Measurements from ENCODE around the gene ATG14. TPM values are rescaled to one million over a fixed set of nuclear protein-coding genes. Genes with fewer than 3 reads are reported as not detected.

The ATG14 gene
- total and polyA plus RNA-seq, 2 of the 13 experiments (the other 11 are each of a cell fraction or from before 2014, with no cell fraction given), result 7.2 to 9.1 TPM

DNA sequence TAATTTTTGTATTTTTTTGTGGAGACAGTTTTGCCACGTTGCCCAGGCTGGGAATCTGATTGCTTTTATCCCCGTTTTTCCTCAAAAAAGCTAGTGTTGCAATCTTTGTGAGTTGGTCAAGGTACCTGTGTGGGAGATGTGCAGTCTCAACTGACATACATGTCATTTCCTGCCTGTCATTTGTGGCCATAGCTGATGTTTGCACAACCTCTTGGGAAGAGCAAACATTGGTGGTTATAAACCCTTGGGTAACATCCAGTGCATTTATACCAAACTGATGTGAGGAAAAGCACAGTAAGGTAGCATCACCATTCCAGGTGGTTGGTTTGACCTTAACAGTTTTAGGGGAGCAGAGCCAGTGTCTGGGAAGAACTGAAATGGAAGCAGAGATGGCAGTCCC, 54.7 kb downstream of the ATG14 start (continued):
- TF ChIP-seq, protein P1, sequence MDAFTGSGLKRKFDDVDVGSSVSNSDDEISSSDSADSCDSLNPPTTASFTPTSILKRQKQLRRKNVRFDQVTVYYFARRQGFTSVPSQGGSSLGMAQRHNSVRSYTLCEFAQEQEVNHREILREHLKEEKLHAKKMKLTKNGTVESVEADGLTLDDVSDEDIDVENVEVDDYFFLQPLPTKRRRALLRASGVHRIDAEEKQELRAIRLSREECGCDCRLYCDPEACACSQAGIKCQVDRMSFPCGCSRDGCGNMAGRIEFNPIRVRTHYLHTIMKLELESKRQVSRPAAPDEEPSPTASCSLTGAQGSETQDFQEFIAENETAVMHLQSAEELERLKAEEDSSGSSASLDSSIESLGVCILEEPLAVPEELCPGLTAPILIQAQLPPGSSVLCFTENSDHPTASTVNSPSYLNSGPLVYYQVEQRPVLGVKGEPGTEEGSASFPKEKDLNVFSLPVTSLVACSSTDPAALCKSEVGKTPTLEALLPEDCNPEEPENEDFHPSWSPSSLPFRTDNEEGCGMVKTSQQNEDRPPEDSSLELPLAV (CRISPR knock-in tag; conservative IDR thresholded peaks at IDR 0.05; ENCODE audit: low read depth), result no peak
- TF ChIP-seq ZSCAN21 (CRISPR knock-in tag; IDR thresholded peaks at IDR 0.05; ENCODE audit: borderline replicate concordance) (no peak), MAZ (IDR thresholded peaks at IDR 0.05; ENCODE audit: borderline replicate concordance, low read depth, low read length) (no peak), MAZ (CRISPR knock-in tag; IDR thresholded peaks at IDR 0.05; ENCODE audit: low read depth) (no peak), ZNF136 (CRISPR knock-in tag; IDR thresholded peaks at IDR 0.05; ENCODE audit: low read depth) (no peak), ZNF549 (CRISPR knock-in tag; IDR thresholded peaks at IDR 0.05) (no peak), ZNF546 (CRISPR knock-in tag; conservative IDR thresholded peaks at IDR 0.05) (no peak), NR1H2 (CRISPR knock-in tag; IDR thresholded peaks at IDR 0.05; ENCODE audit: borderline replicate concordance, low read depth) (no peak), MED13 (CRISPR knock-in tag; IDR thresholded peaks at IDR 0.05) (no peak), ELF4 (CRISPR knock-in tag; IDR thresholded peaks at IDR 0.05; ENCODE audit: borderline replicate concordance) (no peak), NCOA2 (CRISPR knock-in tag; IDR thresholded peaks at IDR 0.05) (no peak), MEF2D (CRISPR knock-in tag; IDR thresholded peaks at IDR 0.05) (no peak), ZNF224 (CRISPR knock-in tag; IDR thresholded peaks at IDR 0.05) (no peak), ELF1 (CRISPR knock-in tag; IDR thresholded peaks at IDR 0.05) (no peak), ETV5 (CRISPR knock-in tag; IDR thresholded peaks at IDR 0.05; ENCODE audit: borderline replicate concordance) (no peak; the same call in 1 of the 2 replicates), ZNF761 (CRISPR knock-in tag; conservative IDR thresholded peaks at IDR 0.05) (no peak), XRCC5 (optimal IDR thresholded peaks at IDR 0.05; ENCODE audit: low read length) (no peak), TOE1 (CRISPR knock-in tag; IDR thresholded peaks at IDR 0.05) (no peak), ZNF777 (CRISPR knock-in tag; IDR thresholded peaks at IDR 0.05) (no peak), CEBPB (IDR thresholded peaks at IDR 0.05; ENCODE audit: borderline replicate concordance, low read depth, low read length) (peak; percentile 87), ZNF660 (CRISPR knock-in tag; IDR thresholded peaks at IDR 0.05; ENCODE audit: borderline replicate concordance, low read depth) (no peak)
- TF ChIP-seq, protein P2, sequence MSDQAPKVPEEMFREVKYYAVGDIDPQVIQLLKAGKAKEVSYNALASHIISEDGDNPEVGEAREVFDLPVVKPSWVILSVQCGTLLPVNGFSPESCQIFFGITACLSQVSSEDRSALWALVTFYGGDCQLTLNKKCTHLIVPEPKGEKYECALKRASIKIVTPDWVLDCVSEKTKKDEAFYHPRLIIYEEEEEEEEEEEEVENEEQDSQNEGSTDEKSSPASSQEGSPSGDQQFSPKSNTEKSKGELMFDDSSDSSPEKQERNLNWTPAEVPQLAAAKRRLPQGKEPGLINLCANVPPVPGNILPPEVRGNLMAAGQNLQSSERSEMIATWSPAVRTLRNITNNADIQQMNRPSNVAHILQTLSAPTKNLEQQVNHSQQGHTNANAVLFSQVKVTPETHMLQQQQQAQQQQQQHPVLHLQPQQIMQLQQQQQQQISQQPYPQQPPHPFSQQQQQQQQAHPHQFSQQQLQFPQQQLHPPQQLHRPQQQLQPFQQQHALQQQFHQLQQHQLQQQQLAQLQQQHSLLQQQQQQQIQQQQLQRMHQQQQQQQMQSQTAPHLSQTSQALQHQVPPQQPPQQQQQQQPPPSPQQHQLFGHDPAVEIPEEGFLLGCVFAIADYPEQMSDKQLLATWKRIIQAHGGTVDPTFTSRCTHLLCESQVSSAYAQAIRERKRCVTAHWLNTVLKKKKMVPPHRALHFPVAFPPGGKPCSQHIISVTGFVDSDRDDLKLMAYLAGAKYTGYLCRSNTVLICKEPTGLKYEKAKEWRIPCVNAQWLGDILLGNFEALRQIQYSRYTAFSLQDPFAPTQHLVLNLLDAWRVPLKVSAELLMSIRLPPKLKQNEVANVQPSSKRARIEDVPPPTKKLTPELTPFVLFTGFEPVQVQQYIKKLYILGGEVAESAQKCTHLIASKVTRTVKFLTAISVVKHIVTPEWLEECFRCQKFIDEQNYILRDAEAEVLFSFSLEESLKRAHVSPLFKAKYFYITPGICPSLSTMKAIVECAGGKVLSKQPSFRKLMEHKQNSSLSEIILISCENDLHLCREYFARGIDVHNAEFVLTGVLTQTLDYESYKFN (CRISPR knock-in tag; conservative IDR thresholded peaks at IDR 0.05), result peak; percentile 26; the same call in 1 of the 2 replicates
- TF ChIP-seq, protein P3, sequence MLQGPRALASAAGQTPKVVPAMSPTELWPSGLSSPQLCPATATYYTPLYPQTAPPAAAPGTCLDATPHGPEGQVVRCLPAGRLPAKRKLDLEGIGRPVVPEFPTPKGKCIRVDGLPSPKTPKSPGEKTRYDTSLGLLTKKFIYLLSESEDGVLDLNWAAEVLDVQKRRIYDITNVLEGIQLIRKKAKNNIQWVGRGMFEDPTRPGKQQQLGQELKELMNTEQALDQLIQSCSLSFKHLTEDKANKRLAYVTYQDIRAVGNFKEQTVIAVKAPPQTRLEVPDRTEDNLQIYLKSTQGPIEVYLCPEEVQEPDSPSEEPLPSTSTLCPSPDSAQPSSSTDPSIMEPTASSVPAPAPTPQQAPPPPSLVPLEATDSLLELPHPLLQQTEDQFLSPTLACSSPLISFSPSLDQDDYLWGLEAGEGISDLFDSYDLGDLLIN (CRISPR knock-in tag; IDR thresholded peaks at IDR 0.05; ENCODE audit: borderline replicate concordance), result no peak
- TF ChIP-seq, protein P4, sequence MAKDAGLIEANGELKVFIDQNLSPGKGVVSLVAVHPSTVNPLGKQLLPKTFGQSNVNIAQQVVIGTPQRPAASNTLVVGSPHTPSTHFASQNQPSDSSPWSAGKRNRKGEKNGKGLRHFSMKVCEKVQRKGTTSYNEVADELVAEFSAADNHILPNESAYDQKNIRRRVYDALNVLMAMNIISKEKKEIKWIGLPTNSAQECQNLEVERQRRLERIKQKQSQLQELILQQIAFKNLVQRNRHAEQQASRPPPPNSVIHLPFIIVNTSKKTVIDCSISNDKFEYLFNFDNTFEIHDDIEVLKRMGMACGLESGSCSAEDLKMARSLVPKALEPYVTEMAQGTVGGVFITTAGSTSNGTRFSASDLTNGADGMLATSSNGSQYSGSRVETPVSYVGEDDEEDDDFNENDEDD (CRISPR knock-in tag; IDR thresholded peaks at IDR 0.05; ENCODE audit: borderline replicate concordance), result no peak

All from HepG2 (cell line).